HEK293T (cell line): ENCODE data around the gene TSPAN33.
A peak's percentile ranks its signal among the peaks of the same experiment; 100 is the strongest.

Experiments used
- CTCF ChIA-PET: fragments of 350-600 bp; formaldehyde crosslinking; extraction: SDS; loops from one replicate; lab custom pipeline; 2021; ENCODE audit warnings: antibody characterized with exemption, inconsistent platforms; lab: Yijun Ruan, JAX
- POLR2A ChIA-PET: fragments of 350-600 bp; formaldehyde crosslinking; extraction: SDS; loops from one replicate; lab custom pipeline; 2020; ENCODE audit warnings: antibody characterized with exemption, inconsistent platforms; lab: Yijun Ruan, JAX
- DNase-seq: peaks from one replicate; pipeline ENCODE4 v3.0.0; 2012; ENCODE audit warnings: mixed read lengths; ENCODE audit errors: extremely low spot score
- ARNT ChIP-seq: fragments of 450-650 bp; IDR thresholded peaks from 2 replicates; pipeline ENCODE4 v1.6.1; 2017; ENCODE audit warnings: mild to moderate bottlenecking
- BHLHE40 ChIP-seq: fragments of 450-650 bp; IDR thresholded peaks from 2 replicates; pipeline ENCODE4 v1.6.1; 2016; ENCODE audit warnings: mild to moderate bottlenecking, moderate library complexity, borderline replicate concordance
- CTBP1 ChIP-seq: fragments of 450-650 bp; IDR thresholded peaks from 2 replicates; pipeline ENCODE4 v1.6.1; 2016; ENCODE audit warnings: borderline replicate concordance
- ELF4 ChIP-seq: fragments of 450-650 bp; IDR thresholded peaks from 2 replicates; pipeline ENCODE4 v1.6.1; 2017; ENCODE audit warnings: antibody characterized with exemption
- FOXA1 ChIP-seq: fragments of 450-650 bp; IDR thresholded peaks from 2 replicates; pipeline ENCODE4 v1.6.1; 2016; ENCODE audit warnings: mild to moderate bottlenecking
- FOXK2 ChIP-seq: fragments of 450-650 bp; IDR thresholded peaks from 2 replicates; pipeline ENCODE4 v1.6.1; 2016; ENCODE audit warnings: mild to moderate bottlenecking
- FOXM1 ChIP-seq: fragments of 450-650 bp; IDR thresholded peaks from 2 replicates; pipeline ENCODE4 v1.6.1; 2017; ENCODE audit warnings: mild to moderate bottlenecking, borderline replicate concordance
- HDGF ChIP-seq: fragments of 450-650 bp; IDR thresholded peaks from 2 replicates; pipeline ENCODE4 v1.6.1; 2017; ENCODE audit warnings: antibody characterized with exemption, borderline replicate concordance
- L3MBTL2 ChIP-seq: fragments of 450-650 bp; conservative IDR thresholded peaks from 2 replicates; pipeline ENCODE4 v1.6.1; 2016; ENCODE audit warnings: mild to moderate bottlenecking
- LEF1 ChIP-seq: fragments of 450-650 bp; IDR thresholded peaks from 2 replicates; pipeline ENCODE4 v1.6.1; 2017; ENCODE audit warnings: mild to moderate bottlenecking, borderline replicate concordance
- NFRKB ChIP-seq: fragments of 450-650 bp; IDR thresholded peaks from 2 replicates; pipeline ENCODE4 v1.6.1; 2016; ENCODE audit warnings: mild to moderate bottlenecking, moderate library complexity
- SP1 ChIP-seq: fragments of 450-650 bp; IDR thresholded peaks from 2 replicates; pipeline ENCODE4 v1.6.1; 2017
- SUZ12 ChIP-seq: fragments of 450-650 bp; IDR thresholded peaks from 2 replicates; pipeline ENCODE4 v1.6.1; 2016; ENCODE audit warnings: mild to moderate bottlenecking
- TARDBP ChIP-seq: fragments of 450-650 bp; IDR thresholded peaks from 2 replicates; pipeline ENCODE4 v1.6.1; 2016
- ZNF384 ChIP-seq: fragments of 450-650 bp; IDR thresholded peaks from 2 replicates; pipeline ENCODE4 v1.6.1; 2016
- TF ChIP-seq, protein P1 (sequence below): fragments of 450-650 bp; IDR thresholded peaks from 2 replicates; pipeline ENCODE4 v1.6.1; 2016

The TSPAN33 gene

GRCh38 chr7:129197771-129198170 is 53.3 kb downstream of the TSPAN33 start:
- no peak for DNase-seq
- ChIA-PET CTCF (no interaction called here), POLR2A (interaction anchor here (0.6 to 1.6 kb wide), 2 partner anchors 9 to 105 kb away, joined by 3 to 5 read pairs; partner anchors contain the start of gene SMO)
- TF ChIP-seq SP1, result no peak
- no peak for TF ChIP-seq FOXK2
- no peak for TF ChIP-seq LEF1
- TF ChIP-seq HDGF, result no peak
- TF ChIP-seq ELF4, result no peak
- TF ChIP-seq, protein P1, sequence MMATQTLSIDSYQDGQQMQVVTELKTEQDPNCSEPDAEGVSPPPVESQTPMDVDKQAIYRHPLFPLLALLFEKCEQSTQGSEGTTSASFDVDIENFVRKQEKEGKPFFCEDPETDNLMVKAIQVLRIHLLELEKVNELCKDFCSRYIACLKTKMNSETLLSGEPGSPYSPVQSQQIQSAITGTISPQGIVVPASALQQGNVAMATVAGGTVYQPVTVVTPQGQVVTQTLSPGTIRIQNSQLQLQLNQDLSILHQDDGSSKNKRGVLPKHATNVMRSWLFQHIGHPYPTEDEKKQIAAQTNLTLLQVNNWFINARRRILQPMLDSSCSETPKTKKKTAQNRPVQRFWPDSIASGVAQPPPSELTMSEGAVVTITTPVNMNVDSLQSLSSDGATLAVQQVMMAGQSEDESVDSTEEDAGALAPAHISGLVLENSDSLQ, result no peak
- no peak for TF ChIP-seq ARNT
- TF ChIP-seq ZNF384, result no peak
- TF ChIP-seq NFRKB, result no peak
- no peak for TF ChIP-seq BHLHE40

DNA sequence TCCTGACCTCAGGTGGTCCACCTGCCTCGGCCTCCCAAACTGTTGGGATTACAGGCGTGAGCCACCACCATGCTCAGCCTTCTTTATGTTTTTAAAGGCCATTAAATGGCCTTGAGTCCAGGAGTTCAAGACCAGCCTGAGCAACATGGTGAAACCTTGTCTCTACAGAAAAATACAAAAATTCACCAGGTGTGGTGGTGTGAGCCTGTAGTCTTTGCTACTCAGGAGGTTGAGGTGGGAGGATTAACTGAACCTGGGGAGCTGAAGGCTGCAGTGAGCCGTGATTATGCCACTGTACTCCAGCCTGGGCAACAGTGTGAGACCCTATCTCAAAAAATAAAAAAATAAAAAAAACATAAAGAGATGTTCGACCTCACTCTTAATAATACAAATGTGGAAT is 54.9 kb downstream of the TSPAN33 start:
- TF ChIP-seq SP1 (no peak), LEF1 (no peak), FOXA1 (no peak), SUZ12 (no peak), BHLHE40 (no peak)
- ChIA-PET CTCF (interaction anchor here (1.0 kb wide), 1 partner anchor 35 kb away, joined by 3 read pairs; no protein-coding TSS in a partner anchor), POLR2A (no interaction called here)
- no peak for DNase-seq

GRCh38 chr7:129202058-129202777 is 57.7 kb downstream of the TSPAN33 start:
- DNase-seq, result no peak
- CTCF ChIA-PET, result no interaction called here

GRCh38 chr7:129203050-129203741 is 58.7 kb downstream of the TSPAN33 start:
- CTCF ChIA-PET, result interaction anchor here (1.1 kb wide), 1 partner anchor 11 kb away, joined by 5 read pairs; no protein-coding TSS in a partner anchor
- DNase-seq, result peak; percentile 1
- POLR2A ChIA-PET, result no interaction called here
- TF ChIP-seq SP1 (no peak), HDGF (no peak), TARDBP (no peak), LEF1 (no peak), ZNF384 (no peak), L3MBTL2 (no peak)

More at GRCh38 chr7:129202058-129202777, 57.7 kb downstream of the TSPAN33 start:
- POLR2A ChIA-PET, result no interaction called here
- TF ChIP-seq FOXK2 (no peak), ARNT (no peak), SP1 (no peak), BHLHE40 (no peak), L3MBTL2 (no peak), SUZ12 (no peak), NFRKB (no peak), CTBP1 (no peak), ELF4 (no peak), TARDBP (no peak), HDGF (no peak), LEF1 (no peak)
- TF ChIP-seq, protein P1, result no peak

DNA sequence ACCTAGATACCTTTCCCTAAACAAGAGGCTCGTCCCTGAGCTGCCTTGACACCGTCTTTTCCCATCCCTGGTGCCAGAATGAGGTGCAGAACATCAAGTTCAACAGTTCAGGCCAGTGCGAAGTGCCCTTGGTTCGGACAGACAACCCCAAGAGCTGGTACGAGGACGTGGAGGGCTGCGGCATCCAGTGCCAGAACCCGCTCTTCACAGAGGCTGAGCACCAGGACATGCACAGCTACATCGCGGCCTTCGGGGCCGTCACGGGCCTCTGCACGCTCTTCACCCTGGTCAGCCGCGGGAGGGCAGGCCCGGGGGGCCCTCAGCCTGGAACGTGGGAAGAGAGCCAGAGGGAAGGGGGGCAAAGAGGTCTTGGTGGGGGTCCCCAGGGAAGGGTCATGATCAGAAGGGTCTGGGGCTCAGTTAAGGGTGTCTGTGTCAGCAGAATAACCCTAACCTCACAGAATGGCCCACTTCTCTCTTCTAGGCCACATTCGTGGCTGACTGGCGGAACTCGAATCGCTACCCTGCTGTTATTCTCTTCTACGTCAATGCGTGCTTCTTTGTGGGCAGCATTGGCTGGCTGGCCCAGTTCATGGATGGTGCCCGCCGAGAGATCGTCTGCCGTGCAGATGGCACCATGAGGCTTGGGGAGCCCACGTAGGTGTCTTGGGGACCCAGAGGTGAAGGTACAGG is 60.8 kb downstream of the TSPAN33 start:
- ChIA-PET POLR2A (no interaction called here), CTCF (interaction anchor here (0.9 kb wide), 1 partner anchor 25 kb away, joined by 3 read pairs; no protein-coding TSS in a partner anchor)
- TF ChIP-seq HDGF (no peak), ELF4 (no peak), BHLHE40 (no peak), FOXM1 (no peak), LEF1 (no peak), L3MBTL2 (no peak), TARDBP (no peak), CTBP1 (no peak), SUZ12 (no peak), NFRKB (no peak), FOXA1 (no peak), FOXK2 (no peak), ARNT (no peak), SP1 (no peak), ZNF384 (no peak)
- TF ChIP-seq, protein P1, result no peak
- no peak for DNase-seq
